ENCODE measurements around the gene ZC3HAV1L.
"Not testable (repeated sequence)": the region's sequence is repeated elsewhere in the genome, so short reads cannot be mapped to it uniquely, and the experiment has no call there.

- not testable (repeated sequence) for TF ChIP-seq EZH2phosphoT487 (IDR thresholded peaks at IDR 0.05; ENCODE audit: insufficient read depth, low read depth); EZH2 (IDR thresholded peaks at IDR 0.05; ENCODE audit: insufficient read depth, poor library complexity, severe bottlenecking)
Observed at GRCh38 chr7:139025861-139026260, 10.0 kb downstream of the ZC3HAV1L start.
